IPS-20b (cell line): Measurements from ENCODE around the gene LAMB1.

Source experiments
- H3K27ac ChIP-seq: one replicate; pipeline ENCODE4 v1.5.1; 2013; ENCODE audit warnings: low read length
- H3K27me3 ChIP-seq: 2 replicates; pipeline ENCODE4 v1.6.1; 2013; ENCODE audit warnings: mild to moderate bottlenecking, low read length, inconsistent platforms; ENCODE audit not compliant: insufficient read depth
- H3K36me3 ChIP-seq: 2 replicates; pipeline ENCODE4 v1.6.1; 2013; ENCODE audit warnings: low read depth, mild to moderate bottlenecking, inconsistent platforms, low read length, moderate library complexity; ENCODE audit not compliant: insufficient read depth
- H3K4me1 ChIP-seq: 2 replicates; pipeline ENCODE4 v1.6.1; 2013; ENCODE audit warnings: mild to moderate bottlenecking, control low read depth, inconsistent platforms, low read length, moderate library complexity; ENCODE audit not compliant: insufficient read depth
- H3K4me3 ChIP-seq: 2 replicates; pipeline ENCODE4 v1.5.1; 2013; ENCODE audit warnings: mild to moderate bottlenecking, low read length, inconsistent platforms
- H3K9ac ChIP-seq: 2 replicates; pipeline ENCODE4 v1.6.1; 2013; ENCODE audit warnings: low read depth, mild to moderate bottlenecking, inconsistent platforms, low read length, moderate library complexity
- H3K9me3 ChIP-seq: 2 replicates; pipeline ENCODE4 v1.6.1; 2013; ENCODE audit warnings: mild to moderate bottlenecking, low read depth, low read length, inconsistent platforms; ENCODE audit not compliant: insufficient read depth

Gene LAMB1

GRCh38 chr7:107995184-107996071 is 7.5 kb downstream of the LAMB1 start:
- peaks cover 8% of the 10 kb centered on the region; the same call in 1 of the 2 replicates for H3K27me3 ChIP-seq
- peaks cover 15% of the 10 kb centered on the region; the same call in 1 of the 2 replicates for H3K4me1 ChIP-seq
- peaks cover 56% of the 10 kb centered on the region for H3K36me3 ChIP-seq
- H3K9me3 ChIP-seq, result no peaks in the 10 kb centered on the region
- no peak overlapping the region for H3K9ac ChIP-seq
- H3K27ac ChIP-seq, result no peak overlapping the region
- H3K4me3 ChIP-seq, result no peak overlapping the region

DNA sequence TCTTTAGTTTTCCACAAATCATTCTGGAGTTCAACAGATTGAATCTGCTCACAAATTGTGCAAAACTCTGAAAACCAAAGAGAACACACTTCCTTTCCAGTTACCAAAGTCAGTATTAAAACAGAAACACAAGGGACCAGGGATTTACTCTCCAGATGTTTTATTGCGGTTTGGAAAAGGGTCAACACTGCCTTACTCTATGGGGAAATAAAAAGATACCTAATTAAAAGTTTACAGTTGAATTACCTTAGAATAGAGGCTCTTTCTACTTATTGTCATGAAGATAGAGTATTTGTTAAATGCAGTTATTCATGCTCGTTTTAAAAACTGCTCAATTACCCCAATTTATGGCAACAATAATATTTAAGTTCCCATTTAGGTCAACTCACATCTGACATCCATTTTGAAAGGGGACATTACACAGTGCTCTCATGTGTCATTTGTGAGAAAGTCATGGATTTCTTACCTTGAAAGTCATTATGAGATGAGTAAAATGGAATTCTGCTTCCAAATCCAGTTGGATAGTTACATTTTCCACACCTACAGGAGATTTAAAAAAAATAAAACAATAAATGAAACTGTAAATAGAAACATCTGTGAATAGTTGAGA is 8.4 kb downstream of the LAMB1 start:
- H3K36me3 ChIP-seq, result peaks cover 57% of the 10 kb centered on the region

GRCh38 chr7:107993891-107994291 is 9.1 kb downstream of the LAMB1 start:
- no peak overlapping the region for H3K27ac ChIP-seq
- no peaks in the 10 kb centered on the region for H3K9me3 ChIP-seq
- peaks cover 15% of the 10 kb centered on the region; the same call in 1 of the 2 replicates for H3K4me1 ChIP-seq
- no peak overlapping the region for H3K9ac ChIP-seq
- H3K4me3 ChIP-seq, result no peak overlapping the region
- H3K27me3 ChIP-seq, result no peaks in the 10 kb centered on the region
- peaks cover 55% of the 10 kb centered on the region for H3K36me3 ChIP-seq

More for the DNA sequence above, 8.4 kb downstream of the LAMB1 start:
- peaks cover 15% of the 10 kb centered on the region; the same call in 1 of the 2 replicates for H3K4me1 ChIP-seq
- H3K9ac ChIP-seq, result no peak overlapping the region
- H3K4me3 ChIP-seq, result no peak overlapping the region
- H3K9me3 ChIP-seq, result no peaks in the 10 kb centered on the region
- H3K27me3 ChIP-seq, result no peaks in the 10 kb centered on the region
- H3K27ac ChIP-seq, result no peak overlapping the region

DNA sequence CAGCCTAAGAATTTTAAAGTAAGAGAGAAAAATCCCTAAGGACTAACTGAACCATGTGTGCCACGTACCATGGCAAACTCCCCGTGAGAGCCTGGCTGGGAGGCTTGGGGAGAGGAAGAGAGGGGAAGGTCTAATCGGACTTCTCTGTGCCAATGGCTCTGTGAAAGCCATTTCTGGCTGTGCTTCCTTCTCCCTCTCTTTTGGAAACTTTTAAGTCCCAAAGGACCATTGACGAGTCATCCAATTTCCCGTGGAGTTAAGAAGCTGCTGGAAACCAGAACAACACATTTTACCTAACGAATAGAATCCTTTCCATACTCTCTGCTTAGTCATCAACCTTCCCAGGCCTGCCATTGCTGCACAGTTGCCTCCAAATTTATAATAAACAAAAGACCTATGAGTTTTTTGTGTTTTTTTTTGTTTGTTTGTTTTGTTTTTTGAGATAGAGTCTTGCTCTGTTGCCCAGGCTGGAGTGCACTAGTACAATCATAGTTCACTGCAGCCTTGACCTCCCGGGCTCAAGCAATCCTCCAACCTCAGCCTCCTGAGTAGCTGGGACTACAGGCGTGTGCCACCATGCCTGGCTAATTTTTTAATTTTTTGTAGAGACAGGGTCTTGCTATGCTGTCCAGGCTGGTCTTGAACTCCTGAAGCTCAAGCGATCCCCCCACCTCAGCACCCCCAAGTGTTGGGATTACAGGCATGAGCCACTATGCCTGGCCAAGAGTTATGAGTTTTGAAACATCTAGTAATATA is 13.2 kb downstream of the LAMB1 start:
- Histone ChIP-seq H3K9ac (no peak overlapping the region), H3K4me1 (peaks cover 3% of the 10 kb centered on the region; the same call in 1 of the 2 replicates), H3K36me3 (peaks cover 70% of the 10 kb centered on the region), H3K9me3 (no peaks in the 10 kb centered on the region), H3K4me3 (no peak overlapping the region), H3K27ac (no peak overlapping the region), H3K27me3 (no peaks in the 10 kb centered on the region)

DNA sequence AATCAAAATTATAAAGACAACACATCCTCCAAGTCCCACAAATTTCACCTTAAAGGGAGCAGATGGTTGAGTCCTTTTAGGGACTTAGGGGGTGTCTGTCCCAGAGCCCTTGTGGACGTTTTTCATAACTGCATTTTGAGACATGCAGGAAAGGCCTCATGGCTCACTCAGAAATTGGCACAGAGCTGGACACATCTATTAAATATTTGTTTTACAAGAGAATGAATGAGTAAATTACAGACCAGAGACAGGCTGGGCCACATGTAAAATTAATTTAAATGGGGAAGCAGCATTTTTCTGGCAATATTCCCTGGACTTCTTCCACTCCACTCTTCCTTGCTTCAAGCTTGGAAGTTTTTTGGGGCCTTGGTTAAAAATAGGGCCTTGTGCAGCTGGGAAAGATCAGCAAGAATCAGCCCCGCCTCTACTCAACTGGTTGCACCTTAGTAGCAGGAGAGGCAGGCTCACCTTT is 20.0 kb downstream of the LAMB1 start:
- Histone ChIP-seq H3K4me3 (no peak overlapping the region), H3K4me1 (no peaks in the 10 kb centered on the region), H3K27ac (no peak overlapping the region), H3K36me3 (peaks cover 52% of the 10 kb centered on the region), H3K27me3 (no peaks in the 10 kb centered on the region), H3K9ac (no peak overlapping the region), H3K9me3 (no peaks in the 10 kb centered on the region)

DNA sequence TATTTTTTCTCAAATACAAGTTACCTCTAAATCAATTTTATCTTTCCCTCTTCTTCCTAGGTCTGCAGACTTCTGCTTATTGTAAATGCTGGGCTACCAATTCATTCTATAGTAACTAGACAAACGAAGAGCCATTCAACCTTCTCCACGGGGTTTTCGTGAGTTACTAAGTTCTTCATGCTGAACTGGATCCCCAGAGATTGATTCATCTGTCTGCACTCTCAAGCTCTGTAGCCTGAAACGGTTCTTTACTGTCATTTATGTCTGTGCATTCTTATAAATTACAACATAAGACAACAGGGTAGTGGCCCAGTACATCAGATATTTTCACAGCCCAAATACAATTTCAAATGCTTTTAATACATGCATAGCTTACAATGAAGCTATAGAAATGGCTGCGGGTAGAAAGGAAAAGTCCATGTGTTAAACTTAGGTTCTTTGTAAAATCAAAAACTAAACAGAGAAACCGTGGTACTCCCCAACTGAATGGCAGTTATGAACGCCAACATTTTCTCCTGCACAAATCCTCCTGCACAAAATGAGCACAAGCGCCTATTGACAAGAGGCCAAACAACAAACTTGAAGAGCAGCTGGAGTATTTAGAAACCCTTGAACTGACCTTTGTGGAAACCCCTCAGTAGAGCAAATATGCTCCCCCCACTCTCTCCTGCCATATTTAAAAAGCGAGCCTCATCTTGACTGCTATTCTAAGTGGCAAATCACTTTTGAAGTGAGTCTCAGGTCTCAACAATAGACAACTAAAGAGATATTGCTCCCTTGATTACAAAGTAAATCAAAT is 20.7 kb downstream of the LAMB1 start:
- H3K27me3 ChIP-seq, result no peaks in the 10 kb centered on the region
- H3K27ac ChIP-seq, result no peak overlapping the region
- no peaks in the 10 kb centered on the region for H3K9me3 ChIP-seq
- H3K9ac ChIP-seq, result no peak overlapping the region
- H3K4me3 ChIP-seq, result no peak overlapping the region
- no peaks in the 10 kb centered on the region for H3K4me1 ChIP-seq
- H3K36me3 ChIP-seq, result peaks cover 56% of the 10 kb centered on the region

DNA sequence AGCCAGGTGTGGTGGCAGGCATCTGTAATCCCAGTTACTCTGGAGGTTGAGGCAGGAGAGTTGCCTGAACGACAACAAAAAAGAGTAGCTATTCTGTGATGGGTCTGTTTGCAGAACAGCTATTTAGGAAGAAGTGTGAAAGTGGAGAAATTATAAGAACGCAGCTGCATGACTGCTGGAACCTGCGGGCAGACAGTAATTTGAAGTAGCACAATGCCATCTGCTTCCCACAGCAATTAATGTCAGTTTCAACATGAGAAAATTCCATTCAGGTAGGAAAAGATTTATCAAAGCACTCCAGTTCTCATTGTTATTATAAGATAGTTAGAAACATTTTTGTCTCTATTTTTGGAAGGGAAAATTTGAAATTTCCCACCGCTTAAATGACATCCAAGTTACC is 21.5 kb downstream of the LAMB1 start:
- H3K36me3 ChIP-seq, result peaks cover 53% of the 10 kb centered on the region
- H3K4me1 ChIP-seq, result no peaks in the 10 kb centered on the region
- H3K4me3 ChIP-seq, result no peak overlapping the region
- H3K9ac ChIP-seq, result no peak overlapping the region
- H3K27me3 ChIP-seq, result no peaks in the 10 kb centered on the region
- H3K9me3 ChIP-seq, result no peaks in the 10 kb centered on the region
- no peak overlapping the region for H3K27ac ChIP-seq

GRCh38 chr7:107980671-107981190 is 22.2 kb downstream of the LAMB1 start:
- H3K36me3 ChIP-seq, result peaks cover 54% of the 10 kb centered on the region
- no peak overlapping the region for H3K9ac ChIP-seq
- no peaks in the 10 kb centered on the region for H3K27me3 ChIP-seq
- no peak overlapping the region for H3K27ac ChIP-seq
- no peak overlapping the region for H3K4me3 ChIP-seq
- H3K4me1 ChIP-seq, result peaks cover 1% of the 10 kb centered on the region; the same call in 1 of the 2 replicates
- H3K9me3 ChIP-seq, result no peaks in the 10 kb centered on the region

DNA sequence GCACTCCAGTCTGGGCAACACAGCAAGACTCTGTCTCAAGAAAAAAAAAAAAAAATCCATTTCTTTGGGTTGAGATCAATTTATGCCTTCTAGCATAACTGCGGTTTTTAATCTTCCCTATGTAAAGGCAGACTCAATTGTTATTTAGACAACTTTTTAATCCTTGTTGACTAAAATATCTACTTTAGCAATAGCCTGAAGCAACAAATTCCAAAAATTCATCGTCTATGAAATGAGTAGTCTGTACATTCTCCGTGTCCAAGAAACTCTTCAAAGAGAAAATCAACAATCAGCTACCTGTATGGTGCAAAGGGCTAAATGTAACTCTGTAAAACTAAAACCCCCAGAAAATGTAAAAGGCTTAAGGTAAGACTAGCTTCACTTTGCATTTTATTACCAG is 22.8 kb downstream of the LAMB1 start:
- Histone ChIP-seq H3K27me3 (no peaks in the 10 kb centered on the region), H3K9me3 (no peaks in the 10 kb centered on the region), H3K36me3 (peaks cover 59% of the 10 kb centered on the region), H3K4me1 (peaks cover 7% of the 10 kb centered on the region; the same call in 1 of the 2 replicates), H3K27ac (no peak overlapping the region), H3K4me3 (no peak overlapping the region), H3K9ac (no peak overlapping the region)

DNA sequence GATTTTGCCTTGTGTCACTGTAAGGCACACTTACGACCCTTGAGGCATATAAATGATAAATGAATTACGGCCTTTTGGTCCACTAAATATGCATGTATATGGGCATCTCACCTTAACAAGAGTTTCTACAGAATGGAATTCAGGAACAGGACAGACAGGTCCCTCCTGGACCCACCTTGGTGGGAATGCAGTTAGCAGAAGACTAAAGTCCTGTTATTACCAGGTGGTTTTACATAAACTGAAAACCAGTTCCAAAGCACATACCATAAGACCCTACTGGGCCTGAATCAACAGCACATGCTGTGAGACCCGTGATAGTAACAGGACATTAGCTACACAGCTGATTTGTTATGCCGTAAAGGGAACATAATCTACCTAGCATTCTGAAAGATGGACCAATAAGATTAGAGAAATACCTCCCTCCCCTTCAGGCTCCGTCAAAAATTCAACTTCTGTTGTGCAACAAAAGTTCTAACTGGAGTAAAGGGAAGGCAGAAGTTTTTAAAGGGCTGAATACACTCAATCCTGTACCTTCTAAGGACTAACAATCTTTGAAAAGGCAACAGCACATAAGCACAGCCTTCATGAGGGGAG is 24.0 kb downstream of the LAMB1 start:
- no peak overlapping the region for H3K27ac ChIP-seq
- no peak overlapping the region for H3K4me3 ChIP-seq
- H3K27me3 ChIP-seq, result no peaks in the 10 kb centered on the region
- H3K36me3 ChIP-seq, result peaks cover 59% of the 10 kb centered on the region
- peaks cover 7% of the 10 kb centered on the region; the same call in 1 of the 2 replicates for H3K4me1 ChIP-seq
- no peak overlapping the region for H3K9ac ChIP-seq
- H3K9me3 ChIP-seq, result no peaks in the 10 kb centered on the region
